Measurements from ENCODE around the gene FHIT.
A peak's percentile ranks its signal among the peaks of the same experiment; 100 is the strongest.

Gene FHIT

DNA sequence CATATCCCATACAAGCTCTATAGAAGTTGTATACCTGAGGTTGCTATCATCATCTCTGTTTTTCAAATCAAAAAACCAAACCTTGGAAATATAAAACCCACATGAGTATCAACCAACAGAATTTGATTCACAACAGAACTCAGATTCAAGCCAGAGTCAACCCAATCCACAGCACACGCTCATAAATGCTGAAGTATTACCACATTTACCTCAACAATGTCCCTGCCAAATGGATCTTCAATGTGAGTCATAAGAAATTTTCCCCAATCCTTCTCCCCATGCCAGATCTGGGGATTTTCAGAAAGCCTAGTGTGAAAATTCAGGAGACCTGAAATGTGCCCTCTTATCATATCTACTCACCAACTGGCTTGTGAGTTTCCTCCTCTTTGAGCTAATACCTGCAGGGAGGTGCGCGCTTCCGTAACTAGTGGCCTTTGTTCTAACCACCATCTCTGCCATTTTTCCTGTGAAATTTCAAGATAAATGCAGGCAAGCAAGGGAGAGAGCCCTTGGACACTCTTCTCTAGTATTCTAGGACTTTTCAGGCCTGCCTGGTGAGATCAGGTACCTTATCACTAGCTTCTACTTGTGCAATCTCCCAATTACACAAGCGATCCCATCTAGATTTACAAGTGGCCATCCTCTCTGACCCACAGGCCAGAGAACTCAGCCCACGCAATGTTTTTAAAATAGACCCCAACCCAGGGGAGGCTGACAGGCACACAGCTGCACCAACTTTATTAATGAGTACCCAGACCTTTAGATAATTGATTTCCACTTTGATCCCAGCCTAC lies 1124.5 kb downstream of the FHIT start:
- no peak for DNase-seq

DNA sequence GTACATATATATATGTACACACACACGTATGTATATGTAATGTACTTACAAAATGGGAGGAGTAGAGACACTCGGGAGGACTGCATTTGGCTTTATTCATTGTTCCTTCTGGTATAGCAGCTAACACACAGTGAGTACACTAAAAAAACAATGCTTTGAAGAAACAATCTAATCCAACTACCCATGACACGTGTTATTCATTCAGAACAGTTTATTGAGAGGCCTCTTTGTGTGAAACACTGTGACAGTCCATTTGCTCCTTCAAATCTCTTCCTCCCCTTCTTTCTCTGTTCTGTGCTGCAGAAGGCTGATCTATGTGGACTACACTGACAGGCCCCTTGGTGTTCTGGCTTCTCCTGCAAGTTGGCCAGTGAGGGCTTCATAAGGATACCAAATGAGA lies 1125.6 kb downstream of the FHIT start:
- DNase-seq = no peak

DNA sequence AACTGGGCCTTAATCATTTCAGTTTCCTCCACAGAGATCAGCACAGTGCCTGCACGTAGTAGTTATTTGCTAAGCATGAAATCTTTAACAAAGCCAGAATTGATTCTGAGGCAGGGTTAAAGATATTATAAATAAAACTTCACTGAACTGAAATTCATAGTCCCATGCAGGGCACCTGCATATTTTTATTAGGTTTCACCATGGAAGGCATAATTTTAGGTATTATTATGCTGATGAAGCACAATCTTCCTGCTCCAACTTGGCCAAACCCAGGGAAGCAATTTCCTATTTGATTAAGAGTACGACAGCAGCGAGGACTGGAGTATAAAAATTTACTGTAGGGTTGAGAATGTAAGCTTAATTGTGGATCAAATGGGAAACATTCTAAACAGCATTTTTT lies 1131.0 kb downstream of the FHIT start:
- DNase-seq = no peak

DNA sequence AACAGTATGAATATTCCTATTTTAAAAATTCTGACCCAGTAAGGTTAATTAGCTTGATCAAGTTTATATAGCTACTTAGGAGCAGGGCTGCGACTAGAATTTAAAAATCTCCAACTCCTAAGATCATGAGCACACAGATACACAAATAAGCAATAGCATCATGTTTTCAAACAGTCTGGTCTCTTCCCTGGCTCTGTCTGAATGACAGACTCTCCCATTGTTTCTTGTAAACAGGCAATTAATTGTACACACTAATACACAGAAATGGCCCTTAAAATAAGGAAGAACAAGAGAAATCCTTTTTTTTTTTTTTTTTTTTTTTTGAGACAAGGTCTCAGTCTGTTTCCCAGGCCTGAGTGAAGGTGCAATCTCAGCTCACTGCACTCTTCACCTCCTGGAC lies 1137.1 kb downstream of the FHIT start:
- DNase-seq = no peak

DNA sequence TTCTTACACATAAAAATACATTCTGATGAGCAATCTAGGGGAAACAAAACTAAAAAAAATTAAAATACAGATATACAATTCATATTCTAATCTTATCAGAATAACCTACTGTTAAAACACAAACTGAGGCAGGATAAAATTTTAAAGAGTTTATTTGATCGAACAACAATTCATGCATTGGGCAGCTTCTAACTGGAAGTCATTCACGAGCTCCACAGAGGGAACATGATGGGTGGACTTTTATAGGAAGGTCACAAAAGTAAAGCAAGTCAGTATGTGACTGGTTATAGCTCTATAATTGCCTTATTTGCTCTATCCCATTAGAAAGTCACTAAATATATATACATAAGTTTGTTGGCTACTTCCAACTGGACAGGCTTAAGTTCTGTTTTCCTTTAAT lies 1144.0 kb downstream of the FHIT start:
- no peak for DNase-seq

DNA sequence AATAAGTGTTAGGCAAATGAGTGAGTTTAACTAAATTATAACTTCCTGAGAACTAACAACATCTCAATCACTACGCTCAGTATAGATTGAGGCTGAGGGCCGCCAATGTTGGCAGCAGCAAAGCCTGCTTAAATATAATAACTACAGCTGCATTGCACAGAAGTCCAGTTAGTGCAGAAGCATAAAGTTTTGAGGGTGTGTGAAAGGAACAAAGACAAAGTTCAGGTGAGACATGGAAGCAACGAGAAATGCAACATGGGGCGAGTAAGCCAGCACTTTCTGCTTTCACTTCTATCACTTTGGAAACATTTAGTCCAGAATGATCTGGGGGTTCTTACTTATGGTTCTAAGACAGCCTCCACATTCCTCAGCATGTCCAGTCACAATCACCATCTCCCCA lies 1149.1 kb downstream of the FHIT start:
- no peak for DNase-seq

DNA sequence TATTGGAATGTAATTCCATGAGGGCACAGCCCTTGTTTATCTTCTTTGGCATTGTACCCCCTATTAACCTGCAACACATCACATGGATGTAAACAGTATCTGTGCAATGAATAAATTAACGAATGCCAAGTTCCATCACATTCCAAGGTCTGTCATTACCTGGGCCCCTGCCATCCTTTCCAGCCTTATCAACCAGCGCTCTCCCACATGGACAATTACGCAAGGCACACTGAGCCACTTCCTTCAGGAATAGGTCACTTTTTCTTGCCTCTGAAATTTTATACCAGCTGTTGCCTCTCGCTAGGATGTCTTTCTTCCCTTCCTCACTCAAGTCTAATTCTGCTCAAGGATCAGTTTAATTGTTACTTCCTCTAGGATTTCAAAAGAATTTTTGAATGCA lies 1149.6 kb downstream of the FHIT start:
- no peak for DNase-seq

DNA sequence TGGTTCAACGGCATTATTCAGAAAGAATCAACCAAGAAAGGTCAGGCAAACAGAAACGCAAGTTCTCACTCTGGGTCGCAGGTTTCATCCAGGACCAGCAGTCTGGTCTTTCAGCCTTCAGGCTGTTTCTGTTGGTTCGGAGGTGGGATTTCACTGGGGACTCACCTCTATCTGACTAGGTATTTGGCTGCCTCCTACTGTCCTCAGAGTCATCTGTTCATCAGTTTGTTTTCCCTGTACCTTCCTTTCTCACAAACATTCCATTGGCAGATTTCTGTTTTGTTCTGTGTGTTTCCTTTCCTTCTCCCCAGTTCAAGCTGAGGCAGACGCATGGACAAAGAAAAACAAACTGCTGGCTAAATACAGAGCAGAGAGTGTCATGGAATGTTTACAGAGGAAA lies 1154.8 kb downstream of the FHIT start:
- no peak for DNase-seq

DNA sequence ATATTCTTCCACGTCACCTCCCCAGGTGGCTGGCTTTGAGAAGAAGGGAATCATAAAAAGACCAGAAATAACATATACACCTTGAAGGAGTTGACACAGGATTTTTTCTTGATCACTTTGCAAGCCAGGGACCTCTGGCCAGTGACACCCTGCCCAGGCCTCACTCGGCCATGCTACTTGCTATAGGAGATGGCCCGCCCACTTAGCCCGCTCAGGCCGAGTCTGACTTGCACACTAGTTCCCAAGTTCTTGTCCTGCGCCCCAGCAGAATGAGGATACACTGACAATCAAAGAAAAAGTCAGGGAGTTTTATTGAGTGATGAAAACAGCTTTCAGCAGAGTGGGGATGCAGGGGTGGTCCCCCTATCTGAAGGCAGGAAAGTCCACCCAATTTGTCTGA lies 1155.3 kb downstream of the FHIT start:
- DNase-seq = no peak

DNA sequence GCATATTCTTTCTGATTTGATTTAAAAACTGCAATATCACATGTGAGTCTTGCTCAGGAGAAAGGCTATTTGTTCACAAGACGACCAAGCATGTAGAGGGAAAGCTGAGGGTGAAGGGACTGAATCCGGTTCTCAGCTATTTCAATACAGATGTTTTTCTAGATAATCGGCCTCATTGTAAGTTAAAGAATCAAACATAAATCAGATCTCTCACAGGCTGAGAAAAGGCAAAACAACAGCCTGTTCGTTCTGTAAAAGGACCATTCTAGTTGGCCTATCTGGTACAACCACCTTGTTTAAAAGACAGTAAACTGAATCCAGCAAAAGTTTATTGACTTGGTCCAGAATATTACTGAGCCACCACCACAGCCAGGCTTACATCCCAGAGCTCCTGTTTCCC lies 1155.7 kb downstream of the FHIT start:
- DNase-seq = no peak

DNA sequence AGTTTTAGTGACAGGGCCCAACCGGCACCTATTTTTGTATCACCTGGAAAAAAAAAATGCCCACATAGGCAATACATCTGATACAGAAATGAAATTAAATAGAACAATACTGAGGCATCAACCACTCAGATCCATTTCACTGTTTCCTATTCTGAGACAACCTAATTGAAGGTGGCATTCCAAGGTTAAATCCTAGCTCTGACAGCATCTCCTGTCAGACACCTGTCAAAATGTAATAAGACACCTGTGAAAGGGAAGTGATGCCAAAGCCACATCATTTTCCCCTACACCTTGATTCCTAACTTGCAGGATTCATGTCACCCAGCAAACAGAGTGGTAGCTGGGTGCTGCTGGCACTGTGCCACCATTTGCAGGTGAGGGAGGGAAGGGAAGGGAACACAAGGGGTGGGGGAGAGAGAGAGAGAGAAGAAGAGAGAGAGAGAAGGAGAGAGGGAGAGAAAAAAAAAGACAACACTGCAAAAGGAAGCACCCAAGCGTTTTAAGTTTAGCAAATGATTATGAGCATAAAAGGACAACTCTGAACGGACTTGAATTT lies 1156.8 kb downstream of the FHIT start:
- DNase-seq = peak in 1 of 4 experiments; percentile 3

DNA sequence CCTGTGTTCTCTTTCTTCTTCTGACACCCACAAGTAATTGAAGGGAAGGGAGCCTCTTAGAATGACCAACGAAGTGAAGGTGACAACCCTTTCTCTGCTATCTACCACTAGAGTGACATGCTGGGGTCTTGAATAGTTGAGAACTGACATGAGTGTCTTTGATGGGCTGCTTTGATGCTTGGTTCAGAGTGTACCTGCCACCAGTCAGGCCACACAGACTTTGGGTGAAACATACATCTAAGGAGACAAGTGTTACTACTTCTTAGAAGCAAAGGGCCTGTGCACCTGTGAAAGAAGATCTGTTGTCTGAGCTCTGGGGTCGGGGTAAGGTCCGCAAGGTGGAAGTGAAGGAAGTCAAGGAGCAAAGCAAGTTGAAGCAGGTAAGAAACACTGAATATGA lies 1160.7 kb downstream of the FHIT start:
- DNase-seq = no peak

DNA sequence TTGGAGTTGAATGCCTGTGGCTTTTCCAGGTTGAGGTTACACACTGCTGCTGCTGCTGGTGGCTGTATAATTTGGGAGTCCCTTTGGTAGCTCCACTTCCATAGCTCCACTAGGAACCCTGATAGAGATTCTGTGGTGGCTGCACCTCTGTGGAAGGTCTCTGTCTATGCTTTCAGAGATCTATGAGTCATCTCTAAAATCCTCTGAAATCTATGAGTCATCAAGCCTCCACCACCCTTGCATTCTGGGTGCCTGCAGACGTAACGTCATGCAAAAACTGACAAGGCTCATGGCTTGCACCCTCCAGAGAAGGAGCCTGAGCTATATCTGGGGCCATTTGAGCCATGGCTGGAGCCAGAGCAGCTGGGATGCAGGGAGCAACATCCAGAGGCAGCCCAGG lies 1164.4 kb downstream of the FHIT start:
- DNase-seq = no peak

DNA sequence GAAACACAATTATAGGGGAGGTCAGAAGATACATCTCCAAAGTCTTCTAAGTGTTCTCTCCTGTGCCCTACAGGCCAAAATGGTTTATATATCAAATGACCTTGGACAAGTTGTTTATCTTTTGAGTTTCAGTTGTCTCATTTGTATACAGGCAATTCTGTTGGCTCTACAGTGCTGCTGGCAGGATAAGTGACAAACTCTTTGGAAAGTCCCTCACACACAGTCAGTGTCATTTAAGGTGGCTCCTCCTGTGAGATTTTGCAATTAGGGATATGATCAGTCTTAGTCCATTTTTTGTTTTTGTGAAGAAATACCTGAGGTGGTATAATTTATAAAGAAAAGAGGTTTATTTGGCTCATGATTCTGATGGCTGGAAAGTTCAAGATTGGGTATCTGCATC lies 1165.6 kb downstream of the FHIT start:
- DNase-seq = no peak

DNA sequence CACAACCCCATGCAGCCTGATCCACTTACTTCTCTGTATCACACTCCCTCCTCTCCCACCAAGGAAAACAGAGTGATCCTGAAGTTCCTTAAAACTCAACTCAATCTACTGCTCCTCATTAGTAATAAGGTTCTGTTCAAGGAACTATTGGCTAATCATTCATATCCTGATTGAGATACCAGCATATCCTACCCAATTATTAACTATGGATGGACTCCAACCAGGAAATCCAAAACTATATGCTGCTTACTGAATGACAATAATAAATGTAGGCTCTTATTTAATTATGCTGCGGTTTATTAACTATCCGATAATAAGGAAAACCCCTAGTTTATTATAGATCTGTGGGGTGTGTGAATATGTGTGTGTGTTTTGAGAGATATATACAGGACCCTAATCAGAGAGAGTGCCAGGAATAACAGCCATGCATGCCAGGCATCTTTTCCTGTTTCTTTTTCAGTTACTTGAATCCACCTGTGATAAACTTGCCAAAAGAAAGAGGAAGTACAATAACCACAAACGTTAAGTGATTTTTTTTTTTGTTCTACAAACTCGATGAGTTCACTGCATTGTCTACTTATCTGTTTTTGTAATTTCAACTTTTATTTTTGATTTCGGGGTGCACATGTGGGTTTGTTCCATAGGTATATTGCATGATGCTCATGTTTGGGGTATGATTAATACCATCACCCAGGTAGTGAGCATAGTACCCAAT lies 1169.7 kb downstream of the FHIT start:
- no peak for DNase-seq

DNA sequence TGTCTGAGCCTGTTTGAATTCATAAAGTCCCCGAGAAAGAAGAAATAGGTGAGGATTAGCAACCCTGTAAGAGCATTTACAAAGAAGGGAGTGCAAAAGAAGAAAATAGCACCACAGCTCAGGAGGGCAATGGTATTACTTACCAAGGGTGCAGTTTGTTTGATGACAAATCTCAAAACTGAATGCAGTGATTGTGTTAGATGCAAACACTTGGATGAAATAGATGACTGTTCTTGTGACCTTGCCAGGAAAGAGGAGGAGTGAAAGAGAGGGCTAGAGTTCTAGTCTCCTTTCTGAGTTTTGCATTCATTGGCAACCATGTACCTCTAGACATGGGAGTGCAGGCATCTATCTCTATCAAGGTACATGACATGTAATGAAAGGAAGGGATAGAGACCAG lies 1170.6 kb downstream of the FHIT start:
- DNase-seq = no peak

DNA sequence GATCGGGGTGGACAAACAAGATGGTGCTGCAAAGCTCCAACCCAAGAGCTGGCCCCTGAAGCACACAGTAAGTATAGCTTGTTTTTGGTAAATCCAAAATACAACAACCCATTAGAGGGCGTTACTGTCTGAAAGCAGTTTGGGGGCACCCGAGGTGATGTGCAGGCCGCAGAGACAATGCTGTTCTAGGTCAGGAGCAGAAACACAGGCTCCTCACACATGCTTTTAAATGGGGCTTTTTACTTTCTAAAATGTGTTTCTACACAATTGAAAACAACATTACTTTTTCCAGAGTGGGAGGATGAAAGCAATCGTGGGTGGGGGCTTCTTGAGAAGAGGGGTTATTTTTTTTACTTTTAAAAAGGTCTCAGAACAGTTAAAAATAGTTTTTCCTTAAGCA lies 1172.2 kb downstream of the FHIT start:
- peak in 2 of 4 experiments; percentile 8 to 26 for DNase-seq

DNA sequence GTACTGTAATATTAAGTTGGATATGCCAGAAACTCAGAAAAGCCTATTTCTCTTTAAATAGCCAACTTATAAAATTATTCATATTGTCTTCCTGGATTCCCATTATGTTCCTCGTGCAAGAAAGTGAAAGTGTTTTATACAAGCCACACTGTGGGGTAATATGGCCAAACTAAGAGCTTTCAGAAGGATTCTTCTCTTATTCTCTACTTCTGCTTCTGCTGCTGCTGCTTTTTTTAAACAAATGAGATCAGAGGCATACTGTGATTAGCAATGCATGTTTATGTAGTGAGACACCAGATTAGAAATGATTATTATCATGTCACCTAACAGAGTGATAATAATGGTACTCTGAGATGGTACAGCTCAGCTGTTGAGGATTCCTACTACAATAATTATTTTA lies 1174.9 kb downstream of the FHIT start:
- no peak for DNase-seq

DNA sequence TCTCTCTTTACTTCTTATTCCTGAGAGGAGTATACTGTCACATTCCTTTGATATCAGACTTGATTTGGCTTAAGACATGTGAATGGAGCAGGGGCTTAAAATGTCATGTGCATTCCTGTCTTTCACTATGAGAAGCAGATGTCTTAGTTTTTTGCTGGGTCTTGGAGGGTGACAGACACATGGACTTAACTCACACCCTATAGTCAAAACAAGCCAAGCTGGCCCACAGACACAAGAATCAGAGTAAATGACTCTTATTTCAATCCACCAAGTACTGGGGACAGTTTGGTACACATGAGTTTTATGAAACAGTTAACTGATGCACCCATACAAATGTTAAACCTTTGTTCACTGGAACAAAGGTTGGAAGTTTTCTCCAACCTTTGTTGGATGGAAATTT lies 1177.3 kb downstream of the FHIT start:
- no peak for DNase-seq

DNA sequence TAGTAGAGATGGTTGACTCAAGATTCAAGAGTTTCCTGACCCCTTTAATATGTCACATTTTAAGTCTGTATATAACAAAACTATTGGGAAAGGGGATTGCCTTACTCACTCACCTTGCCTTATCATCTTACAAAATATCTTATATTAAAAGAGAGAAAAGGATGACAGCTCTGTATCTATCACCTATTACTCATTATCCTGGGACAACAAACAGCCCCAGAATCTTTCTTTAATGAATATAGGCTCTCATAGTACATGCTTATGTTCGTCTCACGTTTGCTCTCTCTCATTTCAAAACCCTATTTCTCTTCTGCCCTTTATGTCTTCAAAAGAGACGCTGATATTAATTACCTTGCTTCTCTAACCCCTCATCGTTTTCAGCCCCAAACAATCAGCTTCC lies 1178.0 kb downstream of the FHIT start:
- DNase-seq = no peak

DNA sequence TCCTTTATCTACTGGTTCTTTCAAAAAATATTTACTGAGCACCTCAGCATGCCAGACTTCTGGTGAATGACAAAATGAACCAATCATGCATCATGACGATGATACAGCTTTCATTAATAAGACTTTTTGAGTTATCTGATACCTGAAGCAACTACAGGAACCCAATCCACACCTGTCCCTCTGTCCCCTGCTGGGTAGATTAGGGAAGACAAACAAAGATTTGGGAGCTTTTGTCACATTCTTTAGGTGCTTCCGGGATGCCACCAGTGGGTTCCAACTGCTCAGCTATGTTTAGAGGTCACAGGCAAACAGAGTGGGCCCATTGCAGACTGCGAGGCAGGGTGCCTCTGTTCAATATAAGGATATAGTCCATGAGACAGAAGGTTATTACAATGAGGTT lies 1180.9 kb downstream of the FHIT start:
- no peak for DNase-seq

DNA sequence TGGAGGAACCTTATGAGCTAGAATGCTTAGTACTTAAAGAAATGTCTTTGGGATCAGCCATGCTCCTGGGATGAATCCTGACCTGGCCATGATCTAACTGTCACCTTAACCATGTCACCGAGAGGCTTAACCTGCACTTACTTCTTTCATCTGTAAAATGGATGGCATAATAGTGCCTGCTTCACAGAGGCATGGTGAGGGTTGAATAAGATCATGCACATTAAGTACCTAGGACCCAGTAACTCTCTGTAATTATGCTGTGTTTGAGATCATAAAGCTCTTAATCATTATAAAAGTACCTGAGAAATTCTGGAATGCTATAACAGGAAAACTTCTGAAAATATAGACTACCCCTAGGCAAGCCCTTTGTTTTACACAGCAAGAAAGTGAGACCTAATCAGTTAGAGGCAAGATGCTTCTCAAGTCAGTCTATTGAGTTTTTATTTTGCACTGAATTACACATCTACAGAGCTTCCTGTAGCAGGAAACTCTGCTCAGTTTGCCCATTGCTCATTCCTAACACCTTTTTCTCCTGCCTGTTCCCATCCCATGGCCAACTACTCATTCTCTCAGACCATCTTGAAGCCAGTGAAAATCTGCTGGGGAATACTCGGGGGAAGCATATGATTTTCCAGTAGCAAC lies 1185.9 kb downstream of the FHIT start:
- no peak for DNase-seq

DNA sequence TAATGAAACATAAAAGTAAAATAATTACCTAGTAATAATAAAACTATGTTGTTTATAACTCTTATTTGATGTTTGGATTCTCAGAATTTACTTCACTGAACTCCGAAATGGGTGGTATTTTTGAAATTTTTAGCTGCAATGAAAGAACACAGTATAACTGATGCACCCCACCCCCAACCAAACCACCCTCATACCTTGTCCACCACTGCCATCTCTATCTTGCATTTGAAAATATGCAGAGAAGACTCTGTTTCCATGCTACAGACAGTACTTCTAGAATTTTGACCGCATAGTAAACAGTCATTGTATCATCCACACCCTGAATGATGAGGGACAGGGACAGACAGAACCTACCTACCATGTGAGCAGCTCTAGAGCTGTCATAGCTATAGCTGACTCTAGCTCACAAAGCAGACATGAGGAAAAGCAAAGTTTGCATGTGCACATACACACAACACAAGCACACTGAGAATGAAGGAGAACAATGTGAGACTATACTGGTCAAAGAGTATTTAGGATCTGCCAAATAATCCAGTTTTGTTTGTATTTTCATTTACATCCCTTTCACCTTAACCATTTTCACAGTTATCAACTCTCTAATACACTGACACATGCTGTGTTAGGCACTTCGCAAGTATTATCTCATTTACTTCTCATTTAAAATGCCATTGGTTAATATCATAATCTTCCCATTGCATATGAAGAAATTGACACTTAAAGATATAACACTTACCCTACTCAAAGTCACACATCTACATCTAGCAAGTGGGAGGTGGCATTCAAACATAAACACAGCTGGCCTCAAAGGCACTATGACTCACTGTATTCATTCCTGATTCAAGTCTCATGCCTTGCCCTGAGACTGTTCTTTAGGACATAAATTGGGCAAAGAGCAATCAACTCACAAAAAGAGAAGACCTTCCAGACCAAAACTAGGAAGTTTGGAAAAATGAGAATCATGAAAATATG lies 1186.8 kb downstream of the FHIT start:
- no peak for DNase-seq
